ENCODE measurements around the gene FXYD5.
"Not testable (repeated sequence)": the region's sequence is repeated elsewhere in the genome, so short reads cannot be mapped to it uniquely, and the experiment has no call there.

The FXYD5 gene

DNA sequence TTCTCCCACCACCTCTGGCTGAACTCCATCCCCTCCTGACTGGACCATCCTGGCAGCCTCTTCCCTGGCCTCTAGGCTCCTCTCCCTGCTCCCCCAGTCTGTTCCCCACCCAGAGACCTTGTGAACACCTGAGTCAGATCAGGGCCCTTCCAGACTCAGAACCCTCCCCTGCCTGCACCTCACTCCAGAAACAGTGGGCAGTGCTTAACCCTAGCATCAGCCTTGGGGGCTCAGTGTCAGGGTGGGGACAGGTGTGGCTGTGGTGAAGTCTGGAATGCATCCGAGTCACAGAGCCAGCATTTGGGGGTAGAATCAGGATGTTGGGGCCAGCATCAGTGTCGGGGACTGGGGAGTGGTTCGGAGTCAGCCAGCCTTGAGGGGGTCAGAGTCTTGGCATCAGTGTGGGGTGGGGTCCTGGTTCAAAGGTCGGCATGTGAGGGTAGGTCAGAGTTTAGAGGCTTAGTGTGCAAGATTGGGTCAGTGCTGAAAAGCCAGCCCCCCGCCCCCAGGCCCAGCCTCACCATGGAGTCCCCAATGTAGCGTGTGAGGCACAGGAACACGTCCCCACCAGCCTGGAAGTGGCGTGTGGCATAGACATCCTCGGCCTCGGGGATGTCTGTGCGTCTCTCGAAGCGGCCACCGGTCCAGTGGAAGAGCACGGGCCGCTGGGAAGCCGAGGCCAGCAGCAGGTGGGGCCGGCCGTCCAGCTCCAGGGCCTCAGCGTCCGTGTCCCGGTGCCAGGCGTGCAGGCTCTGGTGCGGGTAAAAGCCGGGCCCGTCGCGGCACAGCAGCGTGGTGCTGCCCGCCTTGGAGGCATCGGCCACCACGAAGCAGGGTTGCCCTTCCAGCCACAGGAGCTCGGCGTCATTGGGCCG is 28.5 kb upstream of the FXYD5 start:
- H3K4me2 ChIP-seq = peak overlapping the region; percentile 82
- peak overlapping the region; percentile 30; the same call in 1 of the 2 replicates for H3K27ac ChIP-seq
- no peak overlapping the region for H3K9ac ChIP-seq
- TF ChIP-seq Cebpa-rat (IDR thresholded peaks at IDR 0.05) = no peak
- no peaks in the 10 kb centered on the region for H3K36me3 ChIP-seq
- H3K4me1 ChIP-seq = peaks cover 66% of the 10 kb centered on the region
- H4K20me1 ChIP-seq = no peaks in the 10 kb centered on the region
- H3K4me3 ChIP-seq = no peak overlapping the region
- H3K9me3 ChIP-seq = no peaks in the 10 kb centered on the region
- no peaks in the 10 kb centered on the region for H3K27me3 ChIP-seq

- no peaks in the 10 kb centered on the region for H3K27me3 ChIP-seq
- TF ChIP-seq Cebpa-rat (IDR thresholded peaks at IDR 0.05) = no peak
- H3K9me3 ChIP-seq = no peaks in the 10 kb centered on the region
- H3K4me1 ChIP-seq = peaks cover 66% of the 10 kb centered on the region
- peak overlapping the region; percentile 30; the same call in 1 of the 2 replicates for H3K27ac ChIP-seq
- H3K36me3 ChIP-seq = no peaks in the 10 kb centered on the region
- no peaks in the 10 kb centered on the region for H4K20me1 ChIP-seq
- H3K4me2 ChIP-seq = peak overlapping the region; percentile 82
- H3K9ac ChIP-seq = no peak overlapping the region
- H3K4me3 ChIP-seq = no peak overlapping the region
These were observed 27.9 kb upstream of the FXYD5 start for GRCh38 chr19:35126624-35126959.

DNA sequence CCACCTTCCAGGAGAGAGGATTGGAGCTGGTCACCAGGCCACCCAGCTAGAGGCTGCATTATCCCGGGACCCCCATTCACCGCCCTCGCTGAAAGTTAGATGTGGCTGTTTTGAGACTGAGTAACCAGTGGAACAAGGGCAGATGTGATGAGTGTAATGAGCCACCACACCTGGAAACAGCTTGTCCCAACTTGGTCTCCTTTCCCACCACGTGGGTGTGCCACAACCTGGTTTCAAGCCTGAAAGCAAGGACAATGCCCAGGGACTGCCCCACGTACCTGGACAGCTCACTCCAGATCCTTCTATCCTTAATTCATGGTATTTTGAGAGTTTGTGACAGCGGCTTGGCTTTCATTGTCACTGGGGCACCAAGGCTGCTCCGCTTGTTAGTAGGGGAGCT is 26.7 kb upstream of the FXYD5 start:
- no peak overlapping the region for H3K9ac ChIP-seq
- H3K36me3 ChIP-seq = no peaks in the 10 kb centered on the region
- H3K4me1 ChIP-seq = peaks cover 55% of the 10 kb centered on the region
- no peak for TF ChIP-seq Cebpa-rat (IDR thresholded peaks at IDR 0.05)
- H3K9me3 ChIP-seq = no peaks in the 10 kb centered on the region
- H3K27ac ChIP-seq = no peak overlapping the region
- no peak overlapping the region for H3K4me2 ChIP-seq
- H4K20me1 ChIP-seq = no peaks in the 10 kb centered on the region
- H3K4me3 ChIP-seq = no peak overlapping the region
- no peaks in the 10 kb centered on the region for H3K27me3 ChIP-seq

DNA sequence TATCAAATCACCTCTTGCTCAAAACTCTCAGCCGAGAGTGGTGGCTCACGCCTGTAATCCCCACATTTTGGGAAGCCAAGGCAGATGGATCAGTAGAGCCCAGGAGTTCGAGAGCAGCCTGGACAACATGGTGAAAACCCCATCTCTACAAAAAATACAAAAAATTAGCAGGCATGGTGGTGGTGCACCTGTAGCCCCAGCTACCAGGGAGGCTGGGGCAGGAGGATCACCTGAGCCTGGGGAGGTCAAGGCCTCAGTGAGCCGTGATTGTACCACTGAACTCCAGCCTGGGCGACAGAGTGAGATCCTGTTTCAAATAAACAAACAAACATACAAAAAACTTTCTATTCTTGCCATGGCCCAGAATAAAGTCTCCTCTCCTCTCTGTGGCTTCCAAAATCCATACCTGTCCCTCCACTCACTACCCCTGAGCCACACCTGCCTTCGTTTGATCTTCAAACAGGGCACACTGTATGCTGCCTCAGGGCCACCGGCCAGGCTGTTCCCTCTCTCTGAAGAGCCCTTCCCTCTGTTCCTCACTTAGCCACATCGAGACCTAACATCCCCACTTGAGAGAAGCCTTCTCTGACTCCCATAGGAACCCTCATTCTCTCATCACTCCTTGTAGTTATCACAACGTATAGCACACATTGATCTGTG is 26.0 kb upstream of the FXYD5 start:
- H3K9me3 ChIP-seq = no peaks in the 10 kb centered on the region
- H3K9ac ChIP-seq = no peak overlapping the region
- H4K20me1 ChIP-seq = no peaks in the 10 kb centered on the region
- no peak for TF ChIP-seq Cebpa-rat (IDR thresholded peaks at IDR 0.05)
- H3K4me3 ChIP-seq = no peak overlapping the region
- H3K4me1 ChIP-seq = peaks cover 48% of the 10 kb centered on the region
- no peak overlapping the region for H3K27ac ChIP-seq
- no peaks in the 10 kb centered on the region for H3K36me3 ChIP-seq
- no peak overlapping the region for H3K4me2 ChIP-seq
- H3K27me3 ChIP-seq = no peaks in the 10 kb centered on the region

DNA sequence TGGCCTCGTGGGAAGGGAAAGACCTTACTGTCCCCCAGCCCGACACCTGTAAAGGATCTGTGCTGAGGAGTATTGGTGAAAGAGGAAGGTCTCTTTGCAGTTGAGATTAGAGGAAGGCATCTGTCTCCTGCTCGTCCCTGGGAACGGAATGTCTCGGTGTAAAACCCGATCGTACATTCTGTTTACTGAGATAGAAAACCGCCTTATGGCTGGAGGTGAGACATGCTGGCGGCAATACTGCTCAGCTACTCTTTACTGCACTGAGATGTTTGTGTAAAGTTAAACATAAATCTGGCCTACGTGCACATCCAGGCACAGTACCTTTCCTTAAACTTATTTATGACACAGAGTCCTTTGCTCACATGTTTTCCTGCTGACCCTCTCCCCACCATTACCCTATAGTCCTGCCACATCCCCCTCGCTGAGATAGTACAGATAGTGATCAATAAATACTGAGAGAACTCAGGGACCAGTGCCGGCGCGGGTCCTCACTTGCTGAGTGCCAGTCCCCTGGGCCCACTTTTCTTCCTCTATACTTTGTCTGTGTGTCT is 24.7 kb upstream of the FXYD5 start:
- not testable (repeated sequence) for H3K9me3 ChIP-seq, H3K9ac ChIP-seq, H3K27ac ChIP-seq, H4K20me1 ChIP-seq, H3K4me2 ChIP-seq, H3K27me3 ChIP-seq, H3K36me3 ChIP-seq, H3K4me3 ChIP-seq
- peaks cover 36% of the 10 kb centered on the region for H3K4me1 ChIP-seq

- TF ChIP-seq Cebpa-rat (IDR thresholded peaks at IDR 0.05) = no peak
- Histone ChIP-seq H3K27me3 (no peaks in the 10 kb centered on the region), H3K27ac (no peak overlapping the region), H3K4me2 (peak overlapping the region; percentile 59), H4K20me1 (no peaks in the 10 kb centered on the region), H3K4me3 (no peak overlapping the region), H3K9me3 (no peaks in the 10 kb centered on the region), H3K4me1 (peaks cover 34% of the 10 kb centered on the region), H3K36me3 (no peaks in the 10 kb centered on the region), H3K9ac (no peak overlapping the region)
These were observed 23.5 kb upstream of the FXYD5 start for GRCh38 chr19:35130761-35131720.

DNA sequence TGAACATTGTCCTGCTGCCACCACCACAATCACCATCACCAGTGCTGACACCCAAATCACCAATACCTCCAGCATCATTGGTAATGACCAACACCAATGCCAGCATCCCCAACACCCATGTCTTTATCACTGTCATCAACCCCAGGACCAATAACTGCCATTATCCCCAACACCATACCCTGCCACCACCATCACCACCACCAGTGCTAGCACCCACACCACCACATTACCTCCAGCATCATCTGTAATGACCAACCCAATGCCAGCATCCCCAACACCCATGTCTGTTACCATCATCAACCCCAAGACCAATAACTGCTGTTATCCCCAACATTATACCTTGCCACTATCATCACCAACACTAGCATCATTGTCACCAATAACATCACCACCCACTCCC is 22.3 kb upstream of the FXYD5 start:
- Histone ChIP-seq H3K36me3 (no peaks in the 10 kb centered on the region), H3K27ac (no peak overlapping the region), H3K4me3 (no peak overlapping the region), H3K4me1 (peaks cover 34% of the 10 kb centered on the region), H3K4me2 (no peak overlapping the region), H3K27me3 (no peaks in the 10 kb centered on the region), H3K9ac (no peak overlapping the region), H4K20me1 (no peaks in the 10 kb centered on the region), H3K9me3 (no peaks in the 10 kb centered on the region)
- TF ChIP-seq Cebpa-rat (IDR thresholded peaks at IDR 0.05) = no peak

- no peak overlapping the region for H3K4me3 ChIP-seq
- no peaks in the 10 kb centered on the region for H3K36me3 ChIP-seq
- H3K27me3 ChIP-seq = no peaks in the 10 kb centered on the region
- peaks cover 48% of the 10 kb centered on the region for H3K4me1 ChIP-seq
- TF ChIP-seq Cebpa-rat (IDR thresholded peaks at IDR 0.05) = no peak
- no peak overlapping the region for H3K4me2 ChIP-seq
- H3K9ac ChIP-seq = no peak overlapping the region
- H4K20me1 ChIP-seq = no peaks in the 10 kb centered on the region
- H3K27ac ChIP-seq = no peak overlapping the region
- H3K9me3 ChIP-seq = no peaks in the 10 kb centered on the region
These were observed 20.7 kb upstream of the FXYD5 start for GRCh38 chr19:35133826-35134225.

GRCh38 chr19:35134601-35135242 is 19.8 kb upstream of the FXYD5 start, which contains the start of gene LGI4:
LGI4 (minus strand) TSS chr19:35135059; CDS start chr19:35134680, 379 bp downstream.
- H3K27ac ChIP-seq = no peak within 1 kb of the TSS
- H3K4me1 ChIP-seq = peaks cover 57% of the 10 kb centered on the region
- no peaks in the 10 kb centered on the region for H3K27me3 ChIP-seq
- peak within 1 kb of the TSS; percentile 28 for H3K4me2 ChIP-seq
- H3K9me3 ChIP-seq = no peaks in the 10 kb centered on the region
- no peaks in the 10 kb centered on the region for H3K36me3 ChIP-seq
- no peak for TF ChIP-seq Cebpa-rat (IDR thresholded peaks at IDR 0.05)
- H4K20me1 ChIP-seq = no peaks in the 10 kb centered on the region
- no peak within 1 kb of the TSS for H3K9ac ChIP-seq
- H3K4me3 ChIP-seq = no peak within 1 kb of the TSS
